Right renal cortex interstitium (tissue), 3 donors: Measurements from ENCODE around the gene MTFR2. TPM values are rescaled to one million over a fixed set of nuclear protein-coding genes. Genes with fewer than 3 reads are reported as not detected.

Experiments
- DNase-seq, 3 donors: peaks; one replicate each; pipeline ENCODE4 v3.0.0-alpha.2; 2013; ENCODE audit warnings: low read depth in 3 of 3, low spot score in 2 of 3
- polyA plus RNA-seq, 3 donors: library from polyadenylated mRNA; unstranded; fragments of 120-200 nt; gene quantifications; one replicate each; pipeline ENCODE4 v1.2.1, GENCODE V29; 2013; ENCODE audit not compliant: insufficient read length in 3 of 3

The MTFR2 gene
- polyA plus RNA-seq, 3 donors = 2.4 to 4.2 (median 3.7) TPM

DNA sequence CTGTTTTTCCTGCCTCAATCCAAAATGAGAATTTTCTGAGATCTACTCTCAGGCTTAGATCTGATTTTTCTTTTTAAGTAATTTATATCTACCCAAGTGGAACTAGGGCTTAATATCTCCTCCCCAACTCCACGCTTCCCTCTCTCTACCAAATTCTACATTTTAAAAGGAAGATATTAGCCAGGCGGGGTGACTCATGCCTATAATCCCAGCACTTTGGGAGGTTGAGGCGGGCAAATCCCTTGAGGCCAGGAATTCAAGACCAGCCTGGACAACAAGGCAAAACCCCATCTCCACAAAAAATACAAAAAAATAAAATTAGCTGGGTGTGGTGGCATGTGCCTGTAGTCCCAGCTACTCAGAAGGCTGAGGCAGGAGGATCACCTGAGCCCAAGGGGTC is 61.0 kb downstream of the MTFR2 start:
- DNase-seq = no peak

GRCh38 chr6:136188486-136188885 is 61.6 kb downstream of the MTFR2 start:
- DNase-seq = no peak

DNA sequence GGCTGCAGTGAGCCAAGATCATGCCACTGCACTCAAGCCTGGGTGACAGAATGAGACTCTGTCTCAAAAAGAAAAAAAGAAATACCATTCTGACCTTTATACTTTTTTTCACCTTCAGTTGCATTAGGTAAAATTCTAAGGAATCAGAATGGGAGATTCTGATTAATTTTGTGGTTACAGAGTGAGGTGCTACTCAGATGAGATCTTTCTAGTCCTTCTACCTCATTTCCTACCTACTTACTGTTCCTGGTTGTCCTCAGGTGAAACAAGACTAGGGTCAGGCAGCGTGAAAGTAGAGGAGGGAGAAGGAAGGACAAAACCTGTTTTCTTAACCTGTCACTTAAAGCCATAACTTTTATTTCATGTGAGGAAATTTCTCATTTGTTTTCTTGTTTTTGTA is 63.7 kb downstream of the MTFR2 start:
- DNase-seq = no peak

DNA sequence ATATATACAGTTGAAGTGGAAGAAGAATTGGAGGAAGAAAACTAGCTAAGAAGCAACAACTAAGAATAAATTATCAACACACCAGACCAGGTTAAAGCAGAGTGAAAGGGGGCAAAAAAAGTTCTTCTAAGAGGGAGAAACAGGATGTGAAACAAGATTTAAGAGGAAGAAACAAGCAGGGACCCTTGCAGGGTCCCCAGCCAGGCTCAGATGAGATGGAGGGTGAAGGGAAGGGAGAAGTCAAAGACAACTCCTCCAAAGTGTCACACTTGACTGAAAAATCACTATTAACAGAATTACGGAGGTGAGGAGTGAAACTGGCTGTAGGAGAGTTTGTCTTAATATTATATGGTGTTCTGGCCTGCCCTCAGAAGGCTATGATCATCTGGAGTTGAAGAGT is 65.4 kb downstream of the MTFR2 start:
- DNase-seq = no peak

- DNase-seq = no peak
Observed at GRCh38 chr6:136181861-136182260, 68.2 kb downstream of the MTFR2 start.

DNA sequence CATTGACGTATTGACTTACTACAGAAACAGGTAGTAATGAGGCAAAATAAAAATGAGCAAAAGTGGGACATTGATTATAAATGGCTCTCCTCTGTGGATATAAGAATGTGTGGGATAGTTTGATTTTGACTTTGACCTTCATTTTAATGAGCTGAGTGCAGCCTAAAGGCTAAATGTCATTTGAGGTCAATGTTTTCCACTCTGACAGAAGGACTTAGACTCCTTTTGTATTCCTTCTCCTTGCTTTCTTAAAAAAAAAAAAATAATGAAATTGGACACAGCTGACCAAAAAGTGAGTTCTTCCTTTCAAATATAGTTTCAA is 68.6 kb downstream of the MTFR2 start:
- DNase-seq = no peak

Other genes starting within 250 kb of the MTFR2 start
- gene BCLAF1, start 39.5 kb upstream of the MTFR2 start, polyA plus RNA-seq = 100 to 1,000 TPM; 214 to 235 (median 229) TPM